NOMO-1 treated with DMSO at 0.1 percent for 48 hours (cell line): ENCODE data around the gene CTNNBIP1.

Experiments
- DNase-seq: peaks from one replicate; lab custom pipeline; 2025; ENCODE audit not compliant: unreplicated experiment; lab: John Stamatoyannopoulos, UW

The CTNNBIP1 gene

GRCh38 chr1:9905010-9905409, 5.1 kb downstream of the CTNNBIP1 start:
- DNase-seq: no peak

GRCh38 chr1:9904596-9904995, 5.5 kb downstream of the CTNNBIP1 start:
- DNase-seq: no peak

GRCh38 chr1:9903801-9904527, 6.1 kb downstream of the CTNNBIP1 start:
- DNase-seq: no peak

- DNase-seq: no peak
Observed at GRCh38 chr1:9902060-9902452, 8.0 kb downstream of the CTNNBIP1 start.

- no peak for DNase-seq
Observed at GRCh38 chr1:9901148-9902059, 8.7 kb downstream of the CTNNBIP1 start.

- DNase-seq: peak; percentile 94
Observed at GRCh38 chr1:9900142-9901043, 9.7 kb downstream of the CTNNBIP1 start.

GRCh38 chr1:9894115-9894514, 16.0 kb downstream of the CTNNBIP1 start:
- no peak for DNase-seq

GRCh38 chr1:9892563-9893528, 17.2 kb downstream of the CTNNBIP1 start:
- DNase-seq: peak; percentile 48

- no peak for DNase-seq
Observed at GRCh38 chr1:9891207-9891606, 18.9 kb downstream of the CTNNBIP1 start.

GRCh38 chr1:9890224-9890731, 19.8 kb downstream of the CTNNBIP1 start:
- no peak for DNase-seq

GRCh38 chr1:9889411-9889810, 20.7 kb downstream of the CTNNBIP1 start:
- no peak for DNase-seq

- DNase-seq: no peak
Observed at GRCh38 chr1:9888886-9889285, 21.2 kb downstream of the CTNNBIP1 start.

GRCh38 chr1:9887070-9887469, 23.0 kb downstream of the CTNNBIP1 start:
- no peak for DNase-seq

GRCh38 chr1:9886092-9886742, 23.9 kb downstream of the CTNNBIP1 start:
- DNase-seq: no peak

- no peak for DNase-seq
Observed at GRCh38 chr1:9884805-9885204, 25.3 kb downstream of the CTNNBIP1 start.

GRCh38 chr1:9883585-9884449, 26.3 kb downstream of the CTNNBIP1 start:
- no peak for DNase-seq

- no peak for DNase-seq
Observed at GRCh38 chr1:9882945-9883303, 27.1 kb downstream of the CTNNBIP1 start.

- DNase-seq: no peak
Observed at GRCh38 chr1:9882296-9882944, 27.6 kb downstream of the CTNNBIP1 start.
